GM21825 (cell line): Measurements from ENCODE around the gene STAT2.
"Not testable (repeated sequence)": the region's sequence is repeated elsewhere in the genome, so short reads cannot be mapped to it uniquely, and the experiment has no call there.

Source experiments
- ATAC-seq: cut with Tn5 transposase; IDR thresholded peaks from one replicate; pipeline ENCODE4 v1.9.1; 2021; ENCODE audit warnings: mild to moderate bottlenecking, moderate library complexity; ENCODE audit not compliant: unreplicated experiment

The STAT2 gene

DNA sequence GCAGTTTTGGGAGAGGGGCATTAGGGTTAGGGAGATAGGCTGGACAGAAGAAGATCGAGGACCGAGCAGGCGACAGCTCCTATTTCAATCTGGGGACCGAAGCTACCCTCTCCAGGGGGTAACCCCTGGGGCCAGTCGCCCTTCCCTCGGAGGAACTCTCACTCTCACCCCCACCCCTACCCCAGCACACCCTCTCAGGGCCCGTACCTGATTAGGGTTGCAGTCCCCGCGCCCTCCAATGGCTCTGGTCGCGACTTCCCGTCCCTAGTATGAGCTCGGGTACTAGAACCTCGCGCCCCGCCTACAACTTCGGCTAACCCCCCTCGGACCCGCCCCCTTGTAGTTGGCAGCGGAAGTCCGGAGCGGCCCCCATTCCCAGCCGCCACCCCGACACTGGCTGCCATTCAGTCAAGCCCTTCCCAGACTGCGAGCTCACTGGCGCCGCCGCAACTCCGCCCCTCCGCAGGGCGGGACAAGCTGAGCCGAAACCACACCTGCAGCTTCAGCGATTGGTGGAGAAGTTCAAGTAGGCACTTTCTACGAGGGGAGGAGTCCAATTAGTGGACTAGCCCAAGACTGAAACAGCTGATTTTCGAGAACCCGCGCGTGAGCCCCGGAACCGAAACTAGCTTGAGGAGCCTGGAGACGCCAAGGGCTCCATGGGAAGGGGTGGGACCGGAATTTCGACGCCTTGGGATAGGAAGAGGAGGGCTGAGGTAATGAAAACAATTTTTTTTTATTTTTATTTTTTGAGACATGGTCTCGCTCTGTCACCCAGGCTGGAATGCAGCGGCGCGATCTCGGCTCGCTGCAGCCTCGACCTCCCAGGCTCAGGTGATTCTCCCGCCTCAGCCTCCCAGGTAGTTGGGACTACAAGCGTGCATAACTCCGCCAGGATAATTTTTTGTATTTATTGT is at the start of gene STAT2:
STAT2 (minus strand) TSS at position 257 of the 917 bp plus-strand sequence. CDS start 3,536 bp downstream, outside the sequence.
- peak; percentile 95 for ATAC-seq

- ATAC-seq = no peak
Measured at GRCh38 chr12:56408799-56409417, 49.0 kb upstream of the STAT2 start.

- not testable (repeated sequence) for ATAC-seq
Measured at GRCh38 chr12:56404227-56404626, 44.3 kb upstream of the STAT2 start.

DNA sequence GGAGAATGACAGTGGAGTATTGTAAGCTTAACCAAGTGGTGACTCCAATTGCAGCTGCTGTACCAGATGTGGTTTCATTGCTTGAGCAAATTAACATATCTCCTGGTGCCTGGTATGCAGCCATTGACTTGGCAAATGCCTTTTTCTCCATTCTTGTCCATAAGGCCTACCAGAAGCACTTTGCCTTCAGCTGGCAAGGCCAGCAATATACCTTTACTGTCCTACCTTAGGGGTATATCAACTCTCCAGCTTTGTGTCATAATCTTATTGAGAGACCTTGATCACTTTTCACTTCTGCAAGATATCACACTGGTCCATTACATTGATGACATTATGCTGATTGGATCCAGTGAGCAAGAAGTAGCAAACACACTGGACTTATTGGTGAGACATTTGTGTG is 41.7 kb upstream of the STAT2 start:
- not testable (repeated sequence) for ATAC-seq

DNA sequence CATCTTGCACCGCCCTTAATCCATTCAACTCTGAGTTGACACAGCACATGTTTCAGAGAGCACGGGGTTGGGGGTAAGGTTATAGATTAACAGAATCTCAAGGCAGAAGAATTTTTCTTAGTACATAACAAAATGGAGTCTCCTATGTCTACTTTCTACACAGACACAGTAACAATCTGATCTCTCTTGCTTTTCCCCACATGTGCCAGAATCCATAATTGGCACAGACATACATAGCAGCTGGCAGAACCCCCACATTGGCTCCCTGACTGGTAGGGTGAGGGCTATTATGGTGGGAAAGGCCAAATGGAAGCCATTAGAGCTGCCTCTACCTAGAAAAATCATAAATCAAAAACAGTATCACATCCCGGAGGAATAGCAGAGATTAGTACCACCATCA is 41.2 kb upstream of the STAT2 start:
- ATAC-seq = not testable (repeated sequence)

DNA sequence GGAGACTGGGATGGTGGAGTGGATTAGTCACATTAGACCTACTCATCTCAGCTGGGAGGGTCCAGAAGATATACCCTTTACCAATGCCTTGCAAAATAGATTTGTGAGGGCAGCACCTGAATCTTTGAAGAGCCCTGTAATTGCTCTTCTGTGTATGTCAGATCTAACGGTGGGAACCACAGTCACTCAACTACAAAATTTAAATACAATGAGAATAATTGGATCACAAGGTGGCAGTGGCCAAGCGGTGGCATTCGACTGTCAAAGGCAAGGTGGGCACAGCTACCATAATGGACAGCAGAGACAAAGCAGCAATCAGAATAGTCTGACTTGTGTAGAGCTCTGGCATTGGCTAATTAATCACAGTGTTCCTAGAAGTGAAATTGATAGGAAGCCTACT is 39.6 kb upstream of the STAT2 start:
- ATAC-seq = not testable (repeated sequence)

- no peak for ATAC-seq
Measured at GRCh38 chr12:56398324-56398723, 38.4 kb upstream of the STAT2 start.

DNA sequence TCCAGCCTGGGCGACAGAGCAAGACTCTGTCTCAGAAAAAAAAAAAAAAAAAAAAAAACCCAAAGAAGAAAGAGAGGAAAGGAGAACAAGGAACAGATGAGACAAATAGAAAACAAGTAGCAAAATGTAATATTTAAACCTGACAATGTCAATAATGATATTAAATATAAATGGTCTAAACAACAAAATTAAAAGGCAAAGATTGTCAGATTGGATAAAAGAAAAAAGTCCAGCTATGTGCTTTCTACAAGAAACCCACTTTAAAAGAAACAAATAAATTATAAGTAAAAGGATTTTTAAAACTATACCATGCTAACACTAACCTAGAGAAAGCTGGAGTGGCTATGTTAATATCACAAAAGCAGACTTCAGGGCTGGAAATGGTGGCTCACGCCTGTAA is 32.4 kb upstream of the STAT2 start:
- ATAC-seq = no peak

GRCh38 chr12:56391721-56392120 is 31.8 kb upstream of the STAT2 start:
- no peak for ATAC-seq

DNA sequence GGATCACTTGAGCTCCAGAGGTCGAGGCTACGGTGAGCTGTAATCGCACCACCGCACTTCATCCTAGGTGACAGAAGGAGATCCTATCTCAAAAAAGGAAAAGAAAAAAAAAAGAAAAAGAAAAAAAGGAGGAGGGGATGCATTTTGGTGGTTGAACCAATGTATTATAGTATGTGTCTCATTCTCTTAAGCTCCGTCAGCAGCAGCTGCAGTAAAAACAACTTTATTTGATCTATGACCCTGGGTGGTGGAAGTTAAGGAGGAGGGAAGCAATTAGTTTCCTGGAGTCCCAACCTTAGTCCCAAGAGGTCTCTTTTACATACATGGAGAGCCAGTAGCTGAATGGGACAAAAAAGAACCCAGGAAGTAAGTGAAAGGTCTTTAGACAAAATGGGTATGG is 29.5 kb upstream of the STAT2 start:
- ATAC-seq = no peak

DNA sequence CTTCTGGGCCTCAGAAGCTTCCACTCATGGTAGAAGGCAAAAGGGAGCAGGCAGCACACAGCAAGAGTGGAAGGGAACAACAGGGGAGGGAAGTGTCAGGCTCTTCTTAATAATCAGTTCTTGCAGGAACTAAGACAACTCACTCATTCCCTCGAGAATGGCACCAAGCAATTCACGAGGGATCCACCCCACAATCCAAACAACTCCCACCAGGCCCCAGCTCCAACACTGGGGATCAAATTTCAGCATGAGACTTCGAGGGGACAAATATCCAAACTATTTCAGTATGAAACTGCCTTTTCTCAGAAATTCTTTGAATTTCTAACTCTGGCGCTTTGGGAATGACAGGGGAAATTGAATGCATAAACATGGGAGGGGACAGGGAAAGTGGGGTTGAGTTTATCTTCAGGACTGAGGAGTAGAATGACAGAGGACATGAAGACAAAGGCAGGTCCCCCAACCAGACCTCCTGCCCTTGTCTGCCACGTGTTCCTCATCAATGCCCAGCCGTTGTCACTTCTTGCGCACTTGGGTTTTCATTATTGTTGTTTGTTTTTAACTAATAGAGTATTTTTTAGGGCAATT is 27.3 kb upstream of the STAT2 start:
- no peak for ATAC-seq

GRCh38 chr12:56385873-56386272 is 26.0 kb upstream of the STAT2 start:
- no peak for ATAC-seq

DNA sequence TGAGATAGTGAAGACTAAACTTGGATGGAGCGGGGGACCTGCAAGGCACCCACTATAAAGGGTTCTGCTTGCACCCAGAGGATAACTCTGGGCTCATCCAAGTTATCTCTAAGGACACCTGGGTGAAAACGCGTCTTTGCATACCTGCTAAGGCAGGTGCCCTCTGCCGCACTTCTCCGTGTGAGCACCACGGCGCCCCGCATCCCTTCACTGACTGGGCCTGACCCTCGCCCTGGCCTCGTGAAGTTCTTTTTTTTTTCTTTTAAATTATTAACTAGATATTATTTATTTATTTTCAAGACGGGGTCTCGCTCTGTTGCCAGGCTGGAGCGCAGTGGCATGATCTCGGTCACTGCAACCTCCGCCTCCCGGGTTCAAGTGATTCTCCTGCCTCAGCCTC is 22.7 kb upstream of the STAT2 start:
- no peak for ATAC-seq

GRCh38 chr12:56377989-56378316 is 18.0 kb upstream of the STAT2 start:
- no peak for ATAC-seq

DNA sequence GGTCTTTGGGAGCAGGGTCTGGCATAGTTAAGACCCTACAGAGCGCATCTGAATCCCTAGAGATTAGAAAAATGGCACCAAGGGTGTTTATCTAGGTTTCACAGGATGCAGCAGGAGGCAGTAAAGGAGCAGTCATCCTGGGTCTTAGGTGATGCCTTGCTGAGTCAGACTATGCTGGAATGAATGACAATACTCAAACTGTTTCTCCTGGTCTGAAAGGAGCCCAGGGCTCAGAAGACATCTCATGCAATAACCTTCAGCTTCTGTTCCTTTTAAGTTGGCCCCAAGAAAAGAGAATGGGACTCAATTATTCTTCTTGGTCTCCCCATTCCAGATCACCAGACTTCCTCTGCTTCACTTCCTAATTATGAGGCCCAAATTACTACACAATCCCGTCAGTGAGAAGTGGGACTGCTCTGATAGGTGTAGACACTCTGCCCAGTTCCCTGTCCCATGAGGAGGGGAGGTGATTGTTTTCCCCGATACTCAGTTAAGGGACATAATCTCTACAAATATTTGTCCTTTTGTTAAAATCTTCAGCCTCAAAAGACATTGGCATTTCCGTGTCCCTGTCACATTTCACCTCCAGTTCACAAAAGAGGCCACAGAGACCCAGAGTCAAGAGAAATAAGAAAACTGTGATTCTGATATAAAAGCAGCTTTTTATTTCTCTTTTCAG is 17.5 kb upstream of the STAT2 start:
- no peak for ATAC-seq

DNA sequence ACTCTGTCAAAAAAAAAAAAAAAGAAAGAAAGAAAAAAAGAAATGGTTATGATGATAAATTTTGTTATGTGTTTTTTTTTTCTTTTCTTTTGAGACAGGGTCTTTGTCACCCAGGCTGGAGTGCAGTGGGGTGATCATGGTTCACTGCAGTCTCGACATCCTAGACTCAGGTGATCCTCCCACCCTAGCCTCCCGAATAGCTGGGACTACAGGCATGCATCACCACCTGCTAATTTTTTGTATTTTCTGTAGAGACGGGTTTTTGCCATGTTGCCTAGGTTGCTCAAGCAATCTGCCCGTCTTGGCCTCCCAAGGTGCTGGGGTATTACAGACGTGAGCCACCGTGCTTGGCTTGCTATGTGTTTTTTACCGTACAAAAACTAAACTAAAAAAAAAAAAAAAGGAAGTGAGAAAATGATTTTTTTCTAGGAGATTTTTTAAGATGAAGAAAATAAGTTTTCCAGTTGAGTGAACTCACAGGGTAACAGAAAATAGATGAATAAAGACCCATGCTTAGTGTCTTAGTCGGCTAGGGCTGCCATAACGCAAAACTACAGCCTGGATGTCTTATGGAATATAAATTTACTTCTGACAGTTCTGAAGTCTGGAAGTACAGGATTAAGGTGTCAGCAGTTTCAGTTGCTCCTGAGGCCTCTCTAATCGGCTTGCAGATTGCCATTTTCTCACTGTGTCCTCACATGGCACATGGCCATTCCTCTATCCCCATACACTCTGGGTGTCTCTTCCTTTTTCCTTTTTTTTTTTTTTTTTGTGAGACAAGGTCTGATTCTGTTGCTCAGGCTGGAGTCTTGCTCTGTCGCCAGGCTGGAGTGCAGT is 15.9 kb upstream of the STAT2 start:
- ATAC-seq = peak; percentile 82

- ATAC-seq = no peak
Measured at GRCh38 chr12:56374726-56375597, 15.1 kb upstream of the STAT2 start.

DNA sequence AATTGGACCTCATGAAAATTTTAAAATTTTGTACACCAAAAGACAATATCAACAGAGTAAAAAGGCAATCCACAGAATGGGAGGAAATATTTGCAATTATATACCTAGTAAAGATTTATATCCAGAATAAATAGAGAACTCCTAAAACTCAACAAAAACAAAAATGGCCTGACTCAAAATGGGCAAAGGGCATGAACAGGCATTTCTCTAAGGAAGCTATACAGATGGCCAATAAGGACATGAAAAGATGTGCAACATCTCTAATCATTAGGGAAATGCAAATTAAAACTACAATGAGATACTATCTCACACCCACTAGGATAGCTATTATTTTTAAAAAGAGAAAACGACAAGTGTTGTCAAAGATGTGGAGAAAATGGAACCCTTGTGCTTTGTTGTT is 13.6 kb upstream of the STAT2 start:
- no peak for ATAC-seq

DNA sequence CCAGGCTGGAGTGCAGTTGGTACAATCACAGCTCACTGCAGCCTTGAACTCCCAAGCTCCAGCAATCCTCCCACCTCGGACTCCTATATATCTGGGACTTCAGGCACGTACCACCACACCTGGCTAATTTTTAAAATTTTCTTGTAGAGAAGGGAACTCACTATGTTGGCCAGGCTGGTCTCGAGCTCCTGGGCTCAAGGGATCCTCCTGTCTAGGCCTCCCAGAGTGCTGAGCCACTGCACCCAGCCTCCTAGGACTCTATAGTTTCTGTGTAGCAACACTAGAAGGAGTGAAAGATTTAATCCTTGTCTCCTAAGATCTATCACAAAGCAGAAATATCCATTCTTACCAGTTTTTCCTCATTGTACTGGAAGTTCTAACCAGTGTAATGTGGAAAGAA is 7.0 kb upstream of the STAT2 start:
- ATAC-seq = no peak
